HFF-Myc (cell line): ENCODE measurements around the gene DCX.

Experiments
- DNase-seq: peaks from one replicate; pipeline ENCODE4 v3.0.0-alpha.2; 2011; ENCODE audit warnings: low read depth; ENCODE audit errors: extremely low read depth
- H3K4me3 ChIP-seq: replicated peaks from 2 replicates; pipeline ENCODE4 v1.5.1; 2011; ENCODE audit warnings: low read depth, mild to moderate bottlenecking, control low read depth, low read length
- CTCF ChIP-seq: IDR thresholded peaks from 2 replicates; pipeline ENCODE4 v1.5.1; 2012; ENCODE audit warnings: mild to moderate bottlenecking, low read depth, low read length, control low read depth; ENCODE audit errors: missing control alignments

Gene DCX

DNA sequence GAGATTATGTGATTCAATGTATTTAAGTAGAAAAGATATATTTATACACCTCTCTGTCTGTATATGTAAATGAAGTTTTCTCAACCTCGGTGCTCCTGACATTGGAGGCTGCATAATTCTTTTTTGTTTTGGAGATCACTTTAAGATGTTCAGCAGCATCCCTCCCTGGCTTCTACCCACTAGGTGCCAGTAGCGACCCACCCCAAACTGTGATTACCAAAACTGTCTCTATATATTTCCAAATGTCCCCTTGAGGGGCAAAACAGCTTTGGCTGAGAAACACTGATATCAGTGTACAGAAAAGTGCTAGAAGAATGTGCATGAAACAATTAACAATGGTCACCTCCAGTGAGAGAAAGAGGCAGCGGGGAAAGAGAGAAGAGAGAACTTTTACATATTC is 51.2 kb downstream of the DCX start:
- no peak for DNase-seq
- no peak for TF ChIP-seq CTCF
- H3K4me3 ChIP-seq, result no peak overlapping the region

DNA sequence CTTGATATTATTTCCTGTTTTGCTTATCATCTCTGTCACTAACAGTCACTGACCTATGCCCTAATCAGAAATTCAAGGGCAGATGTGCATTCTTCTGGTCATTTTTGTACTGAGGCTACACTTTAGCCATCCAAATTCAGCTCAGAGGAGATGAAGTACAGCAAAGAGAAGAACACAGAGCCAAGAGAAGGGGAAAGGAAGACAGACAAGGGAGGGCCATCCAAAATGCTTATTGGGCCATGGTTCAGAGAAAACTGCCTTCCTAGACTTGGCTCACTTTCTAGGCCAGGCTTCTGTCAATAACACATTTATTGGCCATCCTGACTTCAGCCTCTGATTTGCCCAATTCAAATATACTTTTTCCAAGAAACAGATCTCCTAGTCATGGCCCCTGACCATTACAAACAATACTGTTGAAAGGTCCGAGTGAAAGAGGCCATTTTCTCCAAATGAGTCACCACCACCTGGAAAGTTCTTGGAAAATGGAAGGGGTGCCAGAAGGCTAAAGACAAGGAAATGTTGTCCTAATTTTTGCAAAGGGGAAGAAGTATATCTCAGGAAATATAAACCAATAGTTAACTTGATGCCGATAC is 56.4 kb downstream of the DCX start:
- DNase-seq, result no peak
- H3K4me3 ChIP-seq, result no peak overlapping the region
- no peak for TF ChIP-seq CTCF

DNA sequence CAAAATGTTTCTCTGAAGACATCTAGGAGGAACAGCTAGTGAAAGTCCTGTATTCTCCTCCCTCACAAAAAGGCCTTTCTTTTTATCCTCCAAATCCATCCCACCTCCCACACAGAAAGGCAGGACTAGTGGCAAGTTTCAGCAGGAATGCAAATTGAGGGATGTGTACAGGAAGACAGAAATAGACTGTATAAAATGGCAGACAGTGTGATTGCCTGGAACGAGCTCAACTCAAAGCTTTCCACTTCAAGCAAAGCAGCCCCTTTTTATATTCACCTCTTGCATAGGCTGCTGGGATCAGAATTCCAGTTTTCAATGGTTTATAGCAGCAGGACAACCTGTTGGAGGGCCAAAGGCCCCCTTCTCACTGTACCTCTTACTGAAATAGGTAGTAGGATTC is 57.5 kb downstream of the DCX start:
- H3K4me3 ChIP-seq, result no peak overlapping the region
- no peak for TF ChIP-seq CTCF
- DNase-seq, result no peak

DNA sequence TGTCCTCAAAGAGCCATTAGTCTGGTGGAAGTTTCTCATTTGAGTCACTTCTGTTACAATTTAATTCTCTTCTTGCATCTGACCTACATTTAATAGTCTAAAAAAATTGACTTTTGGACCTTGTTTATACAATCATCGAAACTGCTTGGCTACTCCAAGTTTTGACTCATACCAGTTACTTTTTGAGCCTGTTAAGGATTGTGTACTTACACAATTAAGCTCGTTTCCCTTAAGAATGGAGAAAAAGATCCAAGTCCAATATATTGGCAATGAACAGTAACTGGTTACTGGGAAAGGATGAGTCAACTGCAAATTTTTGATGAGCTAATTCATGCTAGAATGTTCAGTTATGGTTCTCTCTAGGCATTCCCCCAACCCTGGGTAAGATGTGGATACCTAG is 58.2 kb downstream of the DCX start:
- TF ChIP-seq CTCF, result no peak

GRCh38 chrX:111352424-111352823 is 59.6 kb downstream of the DCX start:
- no peak overlapping the region for H3K4me3 ChIP-seq
- DNase-seq, result no peak
- no peak for TF ChIP-seq CTCF

More for the DNA sequence above, 58.2 kb downstream of the DCX start:
- DNase-seq, result no peak
- H3K4me3 ChIP-seq, result no peak overlapping the region

- no peak for TF ChIP-seq CTCF
Measured at GRCh38 chrX:111349934-111350333, 62.1 kb downstream of the DCX start.

GRCh38 chrX:111349101-111349500 is 62.9 kb downstream of the DCX start:
- TF ChIP-seq CTCF, result no peak
- DNase-seq, result no peak
- no peak overlapping the region for H3K4me3 ChIP-seq

More at GRCh38 chrX:111349934-111350333, 62.1 kb downstream of the DCX start:
- H3K4me3 ChIP-seq, result no peak overlapping the region
- no peak for DNase-seq
